ENCODE measurements around the gene ARL16. TPM values are rescaled to one million over a fixed set of nuclear protein-coding genes. Genes with fewer than 3 reads are reported as not detected.

ARL16 gene
- total RNA-seq, 1 donor from 2014 or later: 55.2 TPM

- Mint-ChIP-seq H3K27ac (ENCODE audit: unreplicated experiment) (peak overlapping the region; percentile 98), H3K4me1 (ENCODE audit: low read depth, unreplicated experiment) (peaks cover 10% of the 10 kb centered on the region), H3K9me3 (ENCODE audit: unreplicated experiment) (peaks cover 6% of the 10 kb centered on the region), H3K36me3 (ENCODE audit: unreplicated experiment) (no peaks in the 10 kb centered on the region), H3K4me3 (ENCODE audit: unreplicated experiment) (peak overlapping the region; percentile 95), H3K27me3 (ENCODE audit: unreplicated experiment) (peaks cover 10% of the 10 kb centered on the region)
- peak; percentile 68 for DNase-seq
- TF ChIP-seq CTCF (IDR thresholded peaks at IDR 0.05; ENCODE audit: partially characterized antibody, unreplicated experiment): no peak
These were observed 28.9 kb upstream of the ARL16 start for GRCh38 chr17:81712468-81713003.

GRCh38 chr17:81711814-81712467 is 28.3 kb upstream of the ARL16 start, which contains the start of gene SLC25A10:
SLC25A10 (plus strand) TSS chr17:81712284; CDS start chr17:81712427, 143 bp downstream.
- H3K4me3 Mint-ChIP-seq (ENCODE audit: unreplicated experiment): peak within 1 kb of the TSS; percentile 95
- H3K27me3 Mint-ChIP-seq (ENCODE audit: unreplicated experiment): peaks cover 10% of the 10 kb centered on the region
- peak; percentile 81 for DNase-seq
- H3K27ac Mint-ChIP-seq (ENCODE audit: unreplicated experiment): peak within 1 kb of the TSS; percentile 98
- H3K9me3 Mint-ChIP-seq (ENCODE audit: unreplicated experiment): peaks cover 6% of the 10 kb centered on the region
- H3K4me1 Mint-ChIP-seq (ENCODE audit: low read depth, unreplicated experiment): peaks cover 10% of the 10 kb centered on the region
- TF ChIP-seq CTCF (IDR thresholded peaks at IDR 0.05; ENCODE audit: partially characterized antibody, unreplicated experiment): no peak
- H3K36me3 Mint-ChIP-seq (ENCODE audit: unreplicated experiment): no peaks in the 10 kb centered on the region

GRCh38 chr17:81710514-81711308 is 27.1 kb upstream of the ARL16 start:
- Mint-ChIP-seq H3K27ac (ENCODE audit: unreplicated experiment) (peak overlapping the region; percentile 68), H3K4me3 (ENCODE audit: unreplicated experiment) (peak overlapping the region; percentile 75), H3K4me1 (ENCODE audit: low read depth, unreplicated experiment) (peaks cover 10% of the 10 kb centered on the region), H3K27me3 (ENCODE audit: unreplicated experiment) (peaks cover 12% of the 10 kb centered on the region), H3K9me3 (ENCODE audit: unreplicated experiment) (peaks cover 6% of the 10 kb centered on the region), H3K36me3 (ENCODE audit: unreplicated experiment) (no peaks in the 10 kb centered on the region)
- no peak for TF ChIP-seq CTCF (IDR thresholded peaks at IDR 0.05; ENCODE audit: partially characterized antibody, unreplicated experiment)
- DNase-seq: no peak

- no peak for TF ChIP-seq CTCF (IDR thresholded peaks at IDR 0.05; ENCODE audit: partially characterized antibody, unreplicated experiment)
- Mint-ChIP-seq H3K9me3 (ENCODE audit: unreplicated experiment) (peaks cover 10% of the 10 kb centered on the region), H3K4me1 (ENCODE audit: low read depth, unreplicated experiment) (peaks cover 10% of the 10 kb centered on the region), H3K4me3 (ENCODE audit: unreplicated experiment) (no peak overlapping the region), H3K36me3 (ENCODE audit: unreplicated experiment) (no peaks in the 10 kb centered on the region), H3K27ac (ENCODE audit: unreplicated experiment) (peak overlapping the region; percentile 8), H3K27me3 (ENCODE audit: unreplicated experiment) (peaks cover 12% of the 10 kb centered on the region)
- no peak for DNase-seq
These were observed 25.2 kb upstream of the ARL16 start for GRCh38 chr17:81708739-81709185.

Data from glutamatergic neuron (in vitro differentiated cells).